Endothelial cell of umbilical vein (primary cell): ENCODE data around the gene MCC. TPM values are rescaled to one million over a fixed set of nuclear protein-coding genes. Genes with fewer than 3 reads are reported as not detected.

Experiments used
- BruUV-seq: library from RNA; stranded (reverse); fragments of 400-500 nt; replicated peaks from 2 replicates; lab custom pipeline; 2021; lab: Mats Ljungman, UMichigan
- CTCF ChIA-PET: fragments of 300-600, 350-600 bp; sonication (Branson Sonifier 250); formaldehyde crosslinking; loops from one replicate; lab custom pipeline; 2021; ENCODE audit warnings: antibody characterized with exemption, inconsistent platforms; lab: Charles Lee
- POLR2A ChIA-PET: fragments of 300-600, 350-600 bp; sonication (Branson Sonifier 250); formaldehyde crosslinking; loops from one replicate; lab custom pipeline; 2021; ENCODE audit warnings: antibody characterized with exemption, inconsistent platforms; lab: Charles Lee
- DNase-seq: peaks from one replicate; pipeline ENCODE4 v3.0.0-alpha.2; 2011; ENCODE audit warnings: low read depth, low spot score
- FAIRE-seq: peaks from 2 replicates; lab custom pipeline; 2011; peaks lifted over from hg19 to GRCh38; lab: Jason Lieb, UNC
- H2AFZ ChIP-seq: 2 replicates; pipeline ENCODE4 v1.6.0; 2012; ENCODE audit warnings: low read depth, low read length, control low read depth, inconsistent platforms
- H3K27ac ChIP-seq: 2 replicates; pipeline ENCODE4 v1.5.1; 2011; ENCODE audit warnings: low read depth, mild to moderate bottlenecking, control low read depth, low read length, moderate library complexity; ENCODE audit not compliant: insufficient read depth
- H3K27me3 ChIP-seq, 2 experiments: 2 replicates each; pipeline versions ENCODE4 v1.6.0 to v1.6.1; 2011; ENCODE audit warnings: low read length in 2 of 2, mixed read lengths in 1 of 2; ENCODE audit not compliant: control insufficient read depth in 2 of 2, insufficient read depth in 2 of 2
- H3K36me3 ChIP-seq, 2 experiments: 2 replicates in 1 of 2; 3 replicates in 1 of 2; pipeline ENCODE4 v1.5.1; 2011; ENCODE audit warnings: low read length in 2 of 2, mild to moderate bottlenecking in 1 of 2, moderate library complexity in 1 of 2; ENCODE audit not compliant: control insufficient read depth in 2 of 2, insufficient read depth in 2 of 2; ENCODE audit errors: extremely low read depth in 1 of 2
- H3K4me1 ChIP-seq: 3 replicates; pipeline ENCODE4 v1.5.1; 2011; ENCODE audit warnings: mild to moderate bottlenecking, low read length; ENCODE audit not compliant: control insufficient read depth, insufficient read depth; ENCODE audit errors: extremely low read depth
- H3K4me2 ChIP-seq: 2 replicates; pipeline ENCODE4 v1.6.1; 2011; ENCODE audit warnings: low read length, control low read depth, mixed read lengths; ENCODE audit not compliant: insufficient read depth
- H3K4me3 ChIP-seq, 3 experiments: fragments of 200-600 bp in 1 of 3; sonication (generic), shearing (Covaris generic) in 1 of 3; replicated peaks in 1 of 3; 2 replicates each; pipeline ENCODE4 v1.5.1; 2011 to 2016; ENCODE audit warnings: control low read depth in 3 of 3, low read length in 3 of 3, mild to moderate bottlenecking in 2 of 3, inconsistent platforms in 1 of 3, low read depth in 1 of 3, moderate library complexity in 1 of 3; ENCODE audit not compliant: insufficient read depth in 1 of 3
- H3K79me2 ChIP-seq: 2 replicates; pipeline ENCODE4 v1.6.0; 2012; ENCODE audit warnings: low read length, inconsistent platforms; ENCODE audit not compliant: control insufficient read depth, insufficient read depth
- H3K9ac ChIP-seq: replicated peaks from 2 replicates; pipeline ENCODE3; 2011; ENCODE audit warnings: low read length, control low read depth; ENCODE audit not compliant: insufficient read depth; ENCODE audit errors: extremely low read depth
- H3K9me1 ChIP-seq: replicated peaks from 3 replicates; pipeline ENCODE4 v1.6.0; 2011; ENCODE audit warnings: mild to moderate bottlenecking, low read length; ENCODE audit not compliant: control insufficient read depth, insufficient read depth; ENCODE audit errors: extremely low read depth
- H3K9me3 ChIP-seq: replicated peaks from 2 replicates; pipeline ENCODE4 v1.5.1; 2012; ENCODE audit warnings: low read length, inconsistent platforms; ENCODE audit not compliant: control insufficient read depth, insufficient read depth
- H4K20me1 ChIP-seq: replicated peaks from 2 replicates; pipeline ENCODE3; 2011; ENCODE audit warnings: mild to moderate bottlenecking, low read length; ENCODE audit not compliant: control insufficient read depth, insufficient read depth; ENCODE audit errors: extremely low read depth
- EZH2 ChIP-seq: IDR thresholded peaks from 2 replicates; pipeline ENCODE4 v1.6.1; 2012; ENCODE audit warnings: borderline replicate concordance, low read depth, mild to moderate bottlenecking, moderate library complexity, low read length, inconsistent platforms; ENCODE audit not compliant: severe bottlenecking
- FOS ChIP-seq: IDR thresholded peaks from 2 replicates; pipeline ENCODE4 v1.6.1; 2011; ENCODE audit warnings: mild to moderate bottlenecking, low read length, moderate library complexity, borderline replicate concordance; ENCODE audit not compliant: insufficient read depth
- GATA2 ChIP-seq: IDR thresholded peaks from 2 replicates; pipeline ENCODE4 v1.7.0; 2011; ENCODE audit warnings: low read depth, mild to moderate bottlenecking, moderate library complexity, mixed read lengths, low read length; ENCODE audit not compliant: insufficient read length, insufficient read depth
- JUN ChIP-seq: IDR thresholded peaks from 2 replicates; pipeline ENCODE4 v1.6.1; 2011; ENCODE audit warnings: borderline replicate concordance, low read depth; ENCODE audit not compliant: insufficient read length, insufficient read depth
- MYC ChIP-seq: IDR thresholded peaks from one replicate; pipeline ENCODE4 v1.6.1; 2011; ENCODE audit warnings: mild to moderate bottlenecking, low read depth, low read length
- POLR2A ChIP-seq: IDR thresholded peaks from 2 replicates; pipeline ENCODE4 v1.6.1; 2012; ENCODE audit warnings: low read depth, mild to moderate bottlenecking, control low read depth, low read length
- POLR2AphosphoS5 ChIP-seq: IDR thresholded peaks from 2 replicates; pipeline ENCODE4 v1.6.1; 2012; ENCODE audit warnings: low read depth, mild to moderate bottlenecking, control low read depth, low read length, moderate library complexity; ENCODE audit not compliant: insufficient read depth
- dilution Hi-C: fragments of 300-500 bp; cut with MboI; formaldehyde crosslinking; loops from one replicate; pipeline ENCODE4 v1.15.0; 2019; ENCODE audit warnings: low sequenced_read_pairs; ENCODE audit not compliant: extremely low pct_ligation_motif_present
- intact Hi-C: fragments of 100-400 bp; cut with micrococcal nuclease; formaldehyde crosslinking; loops from one replicate; pipeline ENCODE4 v1.10.0; 2022
- polyA plus RNA-seq, 4 experiments: library from polyadenylated mRNA; depleted of rRNA in 3 of 4; stranded (reverse) in 3 of 4; unstranded in 1 of 4; fragments of >200 nt; gene quantifications; 2 replicates each; pipeline versions ENCODE4 v1.2.1 to v1.2.3, GENCODE V29; 2011 to 2012; ENCODE audit warnings: missing spikeins in 1 of 4
- total RNA-seq: library from RNA; stranded (reverse); gene quantifications from 2 replicates; pipeline ENCODE4 v1.2.3, GENCODE V29; 2021
- TF ChIP-seq, protein P1 (sequence below): IDR thresholded peaks from 2 replicates; pipeline ENCODE4 v1.6.1; 2011; ENCODE audit not compliant: insufficient read depth, insufficient read length
- TF ChIP-seq, protein P2 (sequence below), 2 donors: IDR thresholded peaks; 1 replicate in 1 of 2; 2 replicates in 1 of 2; pipeline ENCODE4 v1.5.1; 2011; ENCODE audit warnings: low read length in 2 of 2, mild to moderate bottlenecking in 2 of 2, moderate library complexity in 2 of 2, control low read depth in 1 of 2, inconsistent platforms in 1 of 2, low read depth in 1 of 2; ENCODE audit not compliant: insufficient read depth in 1 of 2; ENCODE audit errors: extremely low read depth in 1 of 2

Gene MCC
- total and polyA plus RNA-seq, 2 donors (not counting 3 experiments of a cell fraction or from before 2014, with no cell fraction given), result 6.9 to 27.5 TPM

DNA sequence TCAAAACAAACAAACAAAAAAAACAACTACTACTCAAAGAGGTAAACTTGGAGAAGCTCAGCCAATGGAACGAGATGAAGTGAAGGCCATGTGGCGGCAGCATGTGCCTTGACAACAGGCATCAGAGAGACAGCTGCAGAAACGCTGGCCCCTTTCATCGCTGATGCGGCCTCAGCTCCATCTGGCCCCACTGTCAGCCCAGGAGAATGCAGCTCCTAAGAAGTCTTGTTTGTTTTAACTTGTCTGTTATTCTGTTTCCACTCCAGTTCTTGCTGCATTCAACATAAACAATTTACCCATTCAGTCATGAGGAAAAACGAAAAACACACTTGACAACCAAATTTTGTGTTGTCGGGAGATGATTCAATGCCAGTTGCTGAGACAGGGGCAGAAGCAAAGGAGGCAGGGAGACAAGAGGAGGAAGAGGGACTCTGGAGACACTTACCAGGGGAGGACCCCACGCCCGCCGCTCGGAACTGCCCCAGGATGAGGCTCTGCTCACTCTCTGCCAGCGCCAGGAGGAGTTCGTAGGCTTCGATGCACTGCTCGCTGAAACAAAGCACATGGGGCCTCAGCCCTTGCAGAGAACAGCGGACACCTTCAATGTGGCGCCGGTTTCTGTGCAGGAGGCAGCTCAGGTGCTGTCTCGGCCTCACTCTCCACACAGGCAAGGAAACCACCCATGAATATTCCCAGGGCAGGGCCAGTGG, 420.5 kb downstream of the MCC start:
- H3K4me3 ChIP-seq, result no peak overlapping the region
- H3K79me2 ChIP-seq, result no peaks in the 10 kb centered on the region
- dilution Hi-C loops, result no loop called here
- H4K20me1 ChIP-seq, result no peaks in the 10 kb centered on the region
- H3K27me3 ChIP-seq, result no peaks in the 10 kb centered on the region
- no peak overlapping the region for H3K9ac ChIP-seq
- H3K36me3 ChIP-seq, result peaks cover 10 to 18% of the 10 kb centered on the region in 2 experiments
- intact Hi-C loops, result no loop called here
- H3K4me2 ChIP-seq, result no peak overlapping the region
- POLR2A ChIA-PET, result no interaction called here
- FAIRE-seq (no peak), DNase-seq (no peak)
- TF ChIP-seq POLR2AphosphoS5 (no peak), JUN (no peak), MYC (no peak), EZH2 (no peak), FOS (no peak), GATA2 (no peak), POLR2A (no peak)
- TF ChIP-seq, protein P1, sequence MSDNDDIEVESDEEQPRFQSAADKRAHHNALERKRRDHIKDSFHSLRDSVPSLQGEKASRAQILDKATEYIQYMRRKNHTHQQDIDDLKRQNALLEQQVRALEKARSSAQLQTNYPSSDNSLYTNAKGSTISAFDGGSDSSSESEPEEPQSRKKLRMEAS, result no peak
- TF ChIP-seq, protein P2, sequence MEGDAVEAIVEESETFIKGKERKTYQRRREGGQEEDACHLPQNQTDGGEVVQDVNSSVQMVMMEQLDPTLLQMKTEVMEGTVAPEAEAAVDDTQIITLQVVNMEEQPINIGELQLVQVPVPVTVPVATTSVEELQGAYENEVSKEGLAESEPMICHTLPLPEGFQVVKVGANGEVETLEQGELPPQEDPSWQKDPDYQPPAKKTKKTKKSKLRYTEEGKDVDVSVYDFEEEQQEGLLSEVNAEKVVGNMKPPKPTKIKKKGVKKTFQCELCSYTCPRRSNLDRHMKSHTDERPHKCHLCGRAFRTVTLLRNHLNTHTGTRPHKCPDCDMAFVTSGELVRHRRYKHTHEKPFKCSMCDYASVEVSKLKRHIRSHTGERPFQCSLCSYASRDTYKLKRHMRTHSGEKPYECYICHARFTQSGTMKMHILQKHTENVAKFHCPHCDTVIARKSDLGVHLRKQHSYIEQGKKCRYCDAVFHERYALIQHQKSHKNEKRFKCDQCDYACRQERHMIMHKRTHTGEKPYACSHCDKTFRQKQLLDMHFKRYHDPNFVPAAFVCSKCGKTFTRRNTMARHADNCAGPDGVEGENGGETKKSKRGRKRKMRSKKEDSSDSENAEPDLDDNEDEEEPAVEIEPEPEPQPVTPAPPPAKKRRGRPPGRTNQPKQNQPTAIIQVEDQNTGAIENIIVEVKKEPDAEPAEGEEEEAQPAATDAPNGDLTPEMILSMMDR (IDR thresholded peaks at IDR 0.05; ENCODE audit: extremely low read depth in 1 of 2, insufficient read depth in 1 of 2, low read depth in 1 of 2, low read length in 2 of 2), result no peak
- BruUV-seq, result no TSS peak
- H2AFZ ChIP-seq, result no peak overlapping the region
- CTCF ChIA-PET, result no interaction called here
- no peaks in the 10 kb centered on the region for H3K9me1 ChIP-seq
- no peaks in the 10 kb centered on the region for H3K9me3 ChIP-seq
- no peak overlapping the region for H3K27ac ChIP-seq
- peaks cover 8% of the 10 kb centered on the region for H3K4me1 ChIP-seq
